8988T (cell line): ENCODE data around the gene CFAP46.

Source experiments
- DNase-seq: peaks from one replicate; pipeline ENCODE4 v3.0.0; 2011

CFAP46 gene

DNA sequence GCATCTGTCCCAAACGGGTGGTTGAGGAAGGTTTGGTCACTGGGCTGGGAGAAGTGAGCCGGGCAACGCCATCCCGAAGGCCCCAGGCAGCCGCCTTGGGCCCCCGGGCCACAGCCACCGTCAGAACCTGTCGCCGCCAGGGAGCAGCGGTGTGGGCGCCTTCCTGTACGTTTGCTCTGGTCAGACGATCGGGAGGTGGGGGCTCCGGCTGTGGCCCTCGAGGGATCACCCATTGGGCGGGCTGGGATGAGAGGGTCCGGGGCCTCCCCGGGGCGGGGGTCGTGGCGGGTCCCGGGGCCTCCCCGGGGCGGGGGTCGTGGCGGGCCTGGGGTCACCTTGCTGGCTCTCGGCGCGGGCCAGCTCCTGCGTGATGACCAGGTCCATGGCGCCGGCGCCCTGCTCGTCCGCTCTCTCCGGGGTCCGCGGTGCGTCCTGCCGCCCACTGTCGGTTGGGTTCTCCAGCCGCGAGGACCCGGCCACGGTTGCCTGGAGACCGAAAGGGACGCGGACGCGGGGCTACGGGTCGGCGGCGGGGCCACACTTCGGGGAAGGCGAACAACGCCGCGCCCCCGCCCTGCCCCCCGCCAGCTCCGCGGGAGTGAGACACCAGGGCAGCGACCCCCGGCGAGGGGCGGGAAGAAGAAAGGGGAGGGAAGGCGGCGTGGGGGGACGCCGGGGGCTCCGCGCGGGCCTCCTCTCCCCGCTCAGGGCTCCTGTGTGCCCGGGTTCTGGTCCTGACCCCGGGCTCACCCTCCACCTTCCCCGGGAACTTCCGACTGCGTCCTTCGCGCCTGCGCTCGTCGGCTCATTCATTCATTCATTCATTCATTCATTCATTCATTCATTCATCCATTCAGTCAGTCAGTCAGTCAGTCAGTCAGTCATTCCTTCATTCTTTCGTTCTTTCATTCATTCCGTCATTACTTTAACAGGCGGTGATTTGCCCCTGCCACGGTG, at the start of gene CFAP46:
CFAP46 (minus strand) TSS at position 470 of the 957 bp plus-strand sequence; CDS start at position 384, 86 bp downstream.
- no peak for DNase-seq

DNA sequence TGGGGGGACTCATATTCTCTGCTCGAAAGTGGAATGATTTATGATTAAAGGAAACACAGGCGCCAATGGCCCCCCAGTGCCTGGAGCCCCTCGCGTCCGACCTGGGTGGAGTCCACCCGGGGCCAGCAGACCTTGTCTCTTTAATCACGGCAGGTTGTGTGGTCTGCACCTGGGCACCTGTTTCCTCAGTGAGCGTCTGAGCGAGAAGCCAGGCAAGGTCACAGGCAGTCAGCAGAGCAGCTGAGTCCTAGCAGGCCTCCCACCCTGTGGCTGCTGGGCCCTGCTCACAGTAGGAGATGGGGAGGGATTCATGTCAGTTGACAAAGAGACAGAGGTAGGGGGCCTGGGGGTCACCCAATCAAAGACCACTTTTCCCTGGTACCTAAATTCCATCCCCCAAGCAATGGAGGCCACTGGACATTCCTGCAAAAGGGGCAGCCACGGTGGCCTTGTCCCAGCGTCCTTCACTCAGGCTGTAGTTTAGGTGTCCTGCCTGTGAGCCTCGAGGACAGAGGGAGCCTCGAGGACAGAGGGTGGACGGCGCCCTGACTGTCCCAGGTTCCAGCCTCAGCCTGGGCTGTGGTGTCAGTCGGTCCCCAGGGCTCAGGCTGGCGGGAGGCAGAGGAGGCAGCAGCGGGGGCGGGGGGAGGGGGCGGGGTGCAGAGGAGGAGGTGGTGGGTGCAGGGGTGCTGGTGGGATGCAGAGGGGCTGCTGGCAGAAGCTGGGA, 49.5 kb upstream of the CFAP46 start:
- no peak for DNase-seq

DNA sequence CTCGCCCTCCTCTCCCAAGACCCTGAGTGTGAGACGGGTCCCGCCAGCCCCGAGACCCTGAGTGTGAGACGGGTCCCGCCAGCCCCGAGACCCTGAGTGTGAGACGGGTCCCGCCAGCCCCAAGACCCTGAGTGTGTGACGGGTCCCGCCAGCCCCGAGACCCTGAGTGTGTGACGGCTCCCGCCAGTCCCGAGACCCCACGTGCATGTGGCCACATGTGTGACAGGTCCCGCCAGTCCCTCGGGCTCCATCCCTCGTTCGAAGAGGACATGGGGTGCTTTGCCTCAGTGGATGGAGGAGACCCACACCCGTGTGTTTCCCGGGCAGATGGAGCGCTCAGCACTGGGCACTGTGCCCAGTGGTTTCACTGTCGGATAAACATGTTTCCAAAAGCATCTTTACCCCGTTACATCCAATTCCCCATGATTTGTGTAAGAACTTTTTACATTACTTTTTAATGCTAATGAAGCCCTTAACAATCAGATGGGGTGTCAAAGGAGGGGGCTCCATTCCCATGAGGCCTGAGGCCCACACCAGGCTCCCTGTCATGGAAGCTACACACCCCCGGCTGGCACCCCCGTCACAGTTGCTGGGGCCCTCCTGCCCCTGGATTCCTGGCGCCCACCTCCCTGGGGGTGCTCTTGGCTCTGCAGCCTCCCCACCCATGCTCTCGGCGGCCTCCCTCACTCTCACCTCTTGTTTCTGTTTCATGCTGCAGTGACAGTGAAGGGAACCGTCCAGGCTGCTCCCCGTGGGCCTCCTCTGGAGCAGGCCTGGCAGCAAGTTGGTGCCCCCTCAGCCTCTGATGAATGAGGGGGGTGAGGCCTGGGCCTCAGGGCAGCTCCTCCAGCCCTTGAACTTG, 48.5 kb upstream of the CFAP46 start:
- no peak for DNase-seq

DNA sequence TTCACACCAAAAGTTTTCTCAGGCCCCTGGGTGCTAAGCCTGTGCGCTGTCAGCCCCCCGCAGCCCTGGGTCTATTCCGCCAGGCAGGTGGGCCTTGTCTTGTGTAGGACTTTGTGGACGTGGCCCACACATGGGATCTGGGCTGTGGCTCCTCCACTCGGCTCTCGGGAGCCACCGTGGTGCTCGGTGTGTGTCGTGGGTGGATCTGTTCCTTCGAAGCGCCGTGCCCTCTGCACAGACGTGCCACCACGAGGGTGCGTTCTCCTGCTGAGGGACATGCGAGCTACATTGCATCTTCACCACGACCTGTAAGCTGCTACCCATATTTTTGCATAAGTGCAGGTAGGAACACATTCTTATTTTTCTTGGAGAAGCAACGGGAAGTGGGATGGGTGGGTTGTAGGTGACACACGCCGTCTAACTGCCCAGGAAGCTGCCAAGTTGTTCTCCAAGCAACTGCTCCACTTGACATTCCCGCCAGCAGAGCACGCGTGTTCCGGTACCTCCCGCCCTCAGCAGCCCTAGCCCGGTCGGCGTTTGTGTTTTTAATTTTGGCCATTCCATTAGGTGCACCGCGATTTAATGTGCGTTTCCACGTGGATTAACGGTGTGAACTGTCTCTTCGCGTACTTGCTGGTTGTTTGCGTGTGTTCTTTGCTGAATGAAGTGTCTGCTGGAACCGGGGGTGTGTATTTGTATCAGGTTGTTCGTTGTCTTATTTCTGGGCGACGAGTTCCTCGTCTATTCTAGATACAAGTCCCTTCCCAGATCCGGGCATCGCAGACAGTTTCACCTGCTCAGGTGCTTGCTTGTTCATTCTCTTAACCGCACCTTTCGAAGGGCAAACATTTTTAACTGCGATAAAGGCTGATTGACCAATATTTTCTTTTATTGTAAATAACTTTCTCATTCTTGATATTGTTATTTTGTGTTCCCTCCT, 47.4 kb upstream of the CFAP46 start:
- no peak for DNase-seq

DNA sequence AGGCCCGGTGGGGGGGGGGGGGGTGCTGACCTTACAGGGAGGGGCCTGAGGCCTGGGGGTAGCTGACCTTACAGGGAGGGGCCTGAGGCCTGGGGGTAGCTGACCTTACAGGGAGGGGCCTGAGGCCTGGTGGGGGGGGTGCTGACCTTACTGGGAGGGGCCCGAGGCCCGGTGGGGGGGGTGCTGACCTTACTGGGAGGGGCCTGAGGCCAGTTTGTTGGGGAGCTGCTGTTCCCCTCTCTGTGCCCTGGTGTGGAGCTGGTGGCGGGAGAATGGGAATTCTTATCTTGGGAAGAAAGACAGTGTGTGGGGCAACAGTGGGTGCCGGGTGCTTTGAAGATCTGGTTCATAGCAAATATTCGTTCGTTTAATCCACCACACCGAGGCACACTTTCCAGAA, 46.6 kb upstream of the CFAP46 start:
- no peak for DNase-seq

DNA sequence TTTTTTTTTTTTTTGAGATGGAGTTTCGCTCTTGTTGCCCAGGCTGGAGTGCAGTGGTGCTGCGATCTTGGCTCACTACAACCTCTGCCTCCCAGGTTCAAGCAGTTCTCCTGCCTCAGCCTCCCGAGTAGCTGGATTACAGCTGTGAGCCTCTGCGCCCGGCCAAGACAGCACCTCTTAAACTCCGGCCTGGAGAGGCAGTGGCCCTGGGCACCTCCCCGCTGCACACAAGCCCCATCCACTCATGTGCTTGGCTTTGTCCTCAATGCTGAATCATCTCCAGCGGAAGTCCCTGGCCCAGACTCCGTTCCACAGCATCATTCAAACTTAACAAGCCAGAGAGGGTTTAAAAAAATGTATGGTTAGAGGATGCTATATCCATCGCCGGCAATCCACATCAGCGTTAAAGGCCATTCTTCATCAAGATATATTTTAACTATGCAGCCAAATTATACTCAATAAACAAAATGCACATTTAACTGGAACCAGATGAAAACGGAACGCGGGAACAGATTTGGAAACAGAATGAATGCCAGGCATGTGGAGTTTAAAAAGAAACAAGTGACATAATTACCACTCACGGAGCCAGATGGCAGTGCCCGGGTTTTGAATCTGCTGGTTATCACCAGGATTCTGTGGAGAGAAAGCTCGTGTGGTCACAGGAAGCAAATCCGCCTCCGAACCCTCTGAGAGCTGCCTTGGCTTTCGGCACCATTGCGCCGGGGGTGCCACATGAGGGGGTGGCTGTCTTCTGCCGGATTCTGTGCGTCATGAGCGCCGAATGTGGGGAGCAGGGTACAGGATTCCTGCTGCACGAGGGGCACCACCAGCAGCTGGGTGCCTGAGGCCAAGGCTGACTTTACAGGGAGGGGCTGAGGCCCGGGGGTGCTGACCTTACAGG, 45.6 kb upstream of the CFAP46 start:
- DNase-seq = no peak

DNA sequence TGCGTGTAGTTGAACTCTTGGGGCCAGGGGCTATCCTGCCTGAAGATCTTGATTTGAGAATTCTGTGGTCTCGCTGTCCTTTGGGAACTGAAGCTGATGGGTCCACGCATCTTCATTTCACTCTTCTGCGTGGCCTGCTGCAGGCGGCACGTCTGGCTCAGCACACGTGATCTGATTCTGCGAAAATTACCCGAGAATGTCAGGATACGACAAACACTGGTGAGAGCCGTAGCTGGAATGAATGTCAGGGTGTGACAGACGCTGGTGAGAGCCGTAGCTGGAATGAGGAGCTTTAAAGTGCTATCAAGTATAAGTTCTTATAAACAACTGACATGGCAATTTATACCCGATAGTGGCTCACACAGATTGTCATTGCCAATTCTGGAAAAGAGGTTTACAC, 44.6 kb upstream of the CFAP46 start:
- no peak for DNase-seq

DNA sequence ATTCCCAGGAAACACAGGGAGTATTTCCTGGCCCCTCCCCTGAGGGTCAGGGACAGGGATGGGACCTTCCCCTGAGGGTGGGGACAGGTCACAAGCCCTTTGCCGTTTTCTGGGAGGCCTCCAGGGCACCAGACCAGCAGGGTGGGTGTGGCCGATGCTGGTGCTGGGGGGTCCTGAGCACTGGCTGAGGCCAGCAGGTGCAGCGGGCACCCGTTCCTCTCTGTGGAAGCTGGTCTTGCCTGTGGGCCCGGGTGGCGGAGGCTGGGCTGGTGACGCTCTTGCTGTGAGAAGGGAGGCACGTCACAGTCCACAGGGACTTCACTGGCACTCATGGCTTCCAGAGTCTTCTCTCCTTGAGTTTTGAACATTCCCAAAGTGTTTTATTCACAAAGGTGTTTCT, 44.2 kb upstream of the CFAP46 start:
- DNase-seq = no peak

DNA sequence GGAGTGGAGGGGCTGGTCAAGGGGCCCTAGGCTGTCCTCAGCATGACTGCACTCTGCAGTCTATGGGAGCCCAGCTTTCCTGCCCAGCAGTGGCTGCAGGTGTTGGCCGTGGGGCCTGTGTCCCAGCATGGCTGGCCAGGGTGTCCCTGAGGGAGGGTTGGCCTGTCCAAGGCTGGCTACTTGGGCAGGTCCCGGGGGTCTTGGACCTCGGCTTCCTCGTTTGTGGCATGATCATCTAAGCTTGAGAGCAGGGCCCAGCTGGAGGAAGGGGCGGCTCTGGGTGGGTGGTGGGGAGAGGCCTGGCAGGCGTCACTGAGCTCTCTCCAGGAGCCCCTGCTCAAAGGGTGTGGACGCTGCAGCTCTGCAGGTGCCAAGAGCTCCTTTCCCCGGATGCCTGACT, 43.7 kb upstream of the CFAP46 start:
- no peak for DNase-seq

DNA sequence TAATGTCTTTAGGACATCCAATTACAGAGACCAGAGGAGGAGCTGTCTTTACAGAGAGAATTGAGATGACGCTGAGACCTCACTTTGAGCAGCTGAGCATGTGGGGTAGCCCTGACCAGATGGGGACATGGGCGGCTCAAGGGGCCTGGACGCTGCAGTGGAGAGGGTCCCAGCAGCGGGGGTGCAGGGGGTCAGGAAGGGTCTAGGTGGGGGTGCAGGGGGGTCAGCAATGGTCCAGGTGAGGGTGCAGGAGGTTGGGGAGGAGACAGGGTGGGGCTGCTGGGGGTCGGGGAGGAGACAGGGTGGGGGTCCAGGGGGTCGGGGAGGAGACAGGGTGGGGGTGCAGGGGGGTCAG, 43.2 kb upstream of the CFAP46 start:
- DNase-seq = no peak

DNA sequence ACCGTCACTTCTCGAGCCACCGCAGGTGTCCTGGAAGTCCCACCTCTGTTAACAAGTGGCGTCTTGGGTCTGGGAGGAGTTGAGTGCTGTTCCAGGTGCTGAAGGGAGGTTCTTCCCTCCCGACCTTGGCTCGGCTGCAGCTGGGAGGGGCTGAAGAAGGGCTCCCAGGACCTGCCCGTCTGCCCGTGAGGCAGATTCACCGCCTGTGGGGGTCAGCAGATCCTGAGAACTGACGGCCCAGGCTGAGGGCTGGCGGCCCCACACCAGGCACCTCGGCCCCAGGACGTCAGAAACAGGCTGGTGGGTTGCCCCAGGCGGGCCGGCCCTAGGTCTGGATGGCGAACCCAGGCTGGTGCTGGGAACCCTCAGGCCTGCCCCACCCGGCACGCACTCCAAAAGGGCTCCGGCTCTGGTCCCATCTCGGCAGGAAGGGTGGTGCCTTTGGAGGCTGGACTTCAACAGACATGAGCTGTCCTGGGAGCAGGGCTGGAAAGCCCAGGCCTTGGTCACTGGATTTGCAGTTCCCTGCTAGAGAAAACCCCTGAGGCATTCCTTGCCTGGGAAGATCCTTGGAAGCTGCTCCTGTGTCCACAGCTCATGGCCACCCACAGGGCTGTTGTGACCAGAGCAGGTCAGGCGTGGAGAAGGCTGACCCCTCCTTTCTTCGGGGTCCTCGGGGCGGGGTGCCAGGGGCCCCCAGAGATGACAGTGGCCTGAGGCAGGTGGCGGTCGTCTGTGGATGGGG, 42.6 kb upstream of the CFAP46 start:
- no peak for DNase-seq

DNA sequence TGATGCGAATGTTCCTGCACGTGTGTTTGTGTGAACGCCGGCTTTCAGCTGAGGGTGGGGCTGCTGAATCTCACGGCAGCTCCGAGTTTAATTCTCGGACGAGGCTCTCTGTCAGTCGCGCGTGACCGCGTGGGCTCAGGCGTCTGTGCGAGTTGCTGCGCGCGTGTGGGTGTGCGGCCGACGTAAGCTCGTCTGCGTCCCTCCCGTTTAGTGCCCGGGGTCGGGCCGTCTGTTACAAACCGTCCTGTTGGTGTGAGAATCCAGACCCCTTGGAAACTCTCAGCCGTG, 41.6 kb upstream of the CFAP46 start:
- DNase-seq = no peak

DNA sequence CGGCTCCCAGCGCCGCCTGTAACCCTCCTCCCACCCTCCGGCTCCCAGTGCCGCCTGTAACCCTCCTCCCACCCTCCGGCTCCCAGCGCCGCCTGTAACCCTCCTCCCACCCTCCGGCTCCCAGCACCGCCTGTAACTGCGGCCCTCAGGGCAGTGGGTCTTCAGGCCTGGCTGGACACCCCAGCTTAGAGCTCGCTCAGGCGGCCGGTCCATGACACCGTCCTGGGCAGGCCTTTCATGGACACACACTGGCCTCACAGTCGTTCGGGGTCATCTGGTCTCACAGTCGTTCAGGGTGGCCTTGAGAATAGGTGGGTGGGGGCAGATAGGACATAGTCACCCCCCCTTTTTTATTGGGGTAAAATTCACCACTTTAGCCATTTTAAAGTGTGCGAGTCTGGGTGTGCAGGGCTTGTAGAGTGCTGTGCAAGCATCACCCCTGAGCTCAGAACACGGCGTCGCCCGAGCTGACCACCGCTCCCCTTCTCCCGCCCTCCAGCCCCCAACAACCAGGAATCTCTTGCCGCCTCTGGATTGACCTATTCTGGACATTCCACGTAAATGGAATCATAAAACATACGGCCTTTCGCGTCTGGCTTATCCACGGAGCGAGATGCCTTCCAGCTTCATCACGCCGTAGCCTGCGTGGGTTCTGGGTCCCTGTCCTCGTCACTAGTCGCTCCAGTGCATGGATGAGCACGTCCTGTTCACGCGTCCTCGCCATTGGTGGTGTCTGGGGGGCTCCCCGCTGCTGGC, 41.1 kb upstream of the CFAP46 start:
- no peak for DNase-seq

DNA sequence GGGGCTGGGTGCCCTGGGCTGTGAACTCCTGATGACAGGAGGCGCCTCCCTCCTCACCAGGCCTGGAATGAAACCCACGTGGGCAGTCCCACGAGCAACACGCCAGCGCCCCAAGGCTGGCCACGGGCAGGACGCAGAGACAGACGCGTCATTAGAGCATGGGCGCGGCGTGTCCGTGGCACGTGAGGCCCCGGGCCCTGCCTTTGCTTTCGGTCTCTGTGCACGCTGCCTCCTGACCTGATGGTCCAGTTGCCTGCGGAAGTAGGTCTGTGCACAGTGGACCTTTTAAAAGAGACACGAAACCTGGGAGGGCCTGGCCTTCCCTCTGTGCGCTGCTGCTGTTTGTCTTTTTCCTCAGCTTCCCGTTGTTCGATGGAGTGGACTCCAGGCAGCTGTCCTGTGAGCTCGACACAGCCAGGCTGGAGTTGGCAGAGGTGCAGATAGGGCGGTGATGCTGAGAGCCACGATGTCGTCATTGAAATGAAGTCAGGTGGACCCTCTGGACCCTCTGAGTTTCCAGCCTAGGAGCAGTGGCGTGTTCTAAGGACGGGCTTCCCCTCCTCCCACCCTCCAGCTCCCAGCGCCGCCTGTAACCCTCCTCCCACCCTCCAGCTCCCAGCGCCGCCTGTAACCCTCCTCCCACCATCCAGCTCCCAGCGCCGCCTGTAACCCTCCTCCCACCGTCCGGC, 40.1 kb upstream of the CFAP46 start:
- no peak for DNase-seq

DNA sequence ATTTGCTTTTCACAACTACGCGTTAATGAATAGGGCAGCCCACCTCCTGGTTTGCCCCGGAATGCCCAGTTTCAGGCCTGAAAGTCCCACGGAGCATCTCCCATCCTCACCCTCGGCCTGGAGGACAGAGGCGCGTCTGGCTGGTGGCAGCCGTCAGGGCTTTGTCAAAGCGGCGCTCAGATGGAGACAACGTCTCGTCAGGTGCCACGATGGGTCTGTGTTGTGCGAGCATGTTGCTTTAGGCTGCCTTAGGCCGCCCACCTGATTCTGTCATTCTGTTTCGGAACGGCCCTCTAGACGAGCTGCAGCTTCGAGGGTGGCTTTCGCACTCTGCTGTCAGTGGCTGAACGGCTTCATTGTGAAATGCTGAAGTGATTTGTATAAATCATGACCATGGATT, 39.4 kb upstream of the CFAP46 start:
- no peak for DNase-seq

DNA sequence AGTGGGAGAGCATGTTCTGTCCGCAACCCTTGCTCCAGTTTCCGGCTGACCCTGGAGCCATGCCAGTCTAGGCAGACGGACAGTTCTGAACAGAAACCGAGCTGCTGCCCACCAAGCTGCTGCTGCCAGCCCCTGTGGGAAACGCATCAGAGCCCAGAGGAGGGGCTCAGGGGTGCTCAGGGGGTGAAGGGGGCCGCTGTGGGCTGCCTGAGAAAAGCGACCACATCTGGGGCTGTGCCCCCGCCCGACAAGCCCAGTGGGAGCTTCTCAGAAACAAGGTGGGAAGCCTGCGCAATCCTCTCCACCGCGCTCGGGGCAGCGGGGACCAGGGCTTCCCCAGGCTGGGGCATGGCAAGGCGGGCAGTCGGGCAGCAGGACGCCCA, 38.8 kb upstream of the CFAP46 start:
- DNase-seq = no peak

DNA sequence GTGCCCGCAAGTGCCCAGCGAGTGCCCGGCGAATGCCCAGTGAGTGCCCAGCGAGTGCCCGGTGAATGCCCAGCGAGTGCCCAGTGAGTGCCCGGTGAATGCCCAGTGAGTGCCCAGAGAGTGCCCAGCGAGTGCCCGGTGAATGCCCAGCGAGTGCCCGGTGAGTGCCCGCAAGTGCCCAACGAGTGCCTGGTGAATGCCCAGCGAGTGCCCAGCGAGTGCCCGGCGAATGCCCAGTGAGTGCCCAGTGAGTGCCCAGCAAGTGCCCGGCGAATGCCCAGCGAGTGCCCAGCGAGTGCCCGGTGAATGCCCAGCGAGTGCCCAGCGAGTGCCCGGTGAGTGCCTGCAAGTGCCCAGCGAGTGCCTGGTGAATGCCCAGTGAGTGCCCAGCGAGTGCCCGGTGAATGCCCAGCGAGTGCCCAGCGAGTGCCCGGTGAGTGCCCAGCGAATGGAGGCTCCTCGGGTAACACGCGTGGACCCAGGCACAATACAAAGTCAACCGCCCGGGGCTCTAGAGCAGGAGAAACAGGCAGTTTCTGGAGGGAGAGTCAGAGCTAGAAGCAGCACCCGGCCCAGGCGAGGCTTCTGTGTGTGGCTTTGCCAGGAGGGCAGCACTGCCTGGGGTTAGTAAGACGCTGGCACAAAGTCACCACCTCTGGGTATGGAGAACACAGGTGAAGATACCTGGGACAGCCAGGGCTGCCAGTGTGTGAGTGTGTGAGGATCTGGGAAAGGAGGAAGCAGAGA, 38.2 kb upstream of the CFAP46 start:
- DNase-seq = no peak
